HEK293T (cell line): ENCODE results near the gene LAIR2.

Experiments used
- CTCF ChIA-PET: fragments of 350-600 bp; formaldehyde crosslinking; extraction: SDS; loops from one replicate; lab custom pipeline; 2021; ENCODE audit warnings: antibody characterized with exemption, inconsistent platforms; lab: Yijun Ruan, JAX
- POLR2A ChIA-PET: fragments of 350-600 bp; formaldehyde crosslinking; extraction: SDS; loops from one replicate; lab custom pipeline; 2020; ENCODE audit warnings: antibody characterized with exemption, inconsistent platforms; lab: Yijun Ruan, JAX
- DNase-seq: peaks from one replicate; pipeline ENCODE4 v3.0.0; 2012; ENCODE audit warnings: mixed read lengths; ENCODE audit errors: extremely low spot score
- ARNT ChIP-seq: fragments of 450-650 bp; IDR thresholded peaks from 2 replicates; pipeline ENCODE4 v1.6.1; 2017; ENCODE audit warnings: mild to moderate bottlenecking
- BHLHE40 ChIP-seq: fragments of 450-650 bp; IDR thresholded peaks from 2 replicates; pipeline ENCODE4 v1.6.1; 2016; ENCODE audit warnings: mild to moderate bottlenecking, moderate library complexity, borderline replicate concordance
- CTBP1 ChIP-seq: fragments of 450-650 bp; IDR thresholded peaks from 2 replicates; pipeline ENCODE4 v1.6.1; 2016; ENCODE audit warnings: borderline replicate concordance
- ELF4 ChIP-seq: fragments of 450-650 bp; IDR thresholded peaks from 2 replicates; pipeline ENCODE4 v1.6.1; 2017; ENCODE audit warnings: antibody characterized with exemption
- FOXA1 ChIP-seq: fragments of 450-650 bp; IDR thresholded peaks from 2 replicates; pipeline ENCODE4 v1.6.1; 2016; ENCODE audit warnings: mild to moderate bottlenecking
- FOXK2 ChIP-seq: fragments of 450-650 bp; IDR thresholded peaks from 2 replicates; pipeline ENCODE4 v1.6.1; 2016; ENCODE audit warnings: mild to moderate bottlenecking
- HDGF ChIP-seq: fragments of 450-650 bp; IDR thresholded peaks from 2 replicates; pipeline ENCODE4 v1.6.1; 2017; ENCODE audit warnings: antibody characterized with exemption, borderline replicate concordance
- L3MBTL2 ChIP-seq: fragments of 450-650 bp; conservative IDR thresholded peaks from 2 replicates; pipeline ENCODE4 v1.6.1; 2016; ENCODE audit warnings: mild to moderate bottlenecking
- LEF1 ChIP-seq: fragments of 450-650 bp; IDR thresholded peaks from 2 replicates; pipeline ENCODE4 v1.6.1; 2017; ENCODE audit warnings: mild to moderate bottlenecking, borderline replicate concordance
- NFRKB ChIP-seq: fragments of 450-650 bp; IDR thresholded peaks from 2 replicates; pipeline ENCODE4 v1.6.1; 2016; ENCODE audit warnings: mild to moderate bottlenecking, moderate library complexity
- PKNOX1 ChIP-seq: fragments of 450-650 bp; IDR thresholded peaks from 2 replicates; pipeline ENCODE4 v1.6.1; 2016
- SP1 ChIP-seq: fragments of 450-650 bp; IDR thresholded peaks from 2 replicates; pipeline ENCODE4 v1.6.1; 2017
- SUZ12 ChIP-seq: fragments of 450-650 bp; IDR thresholded peaks from 2 replicates; pipeline ENCODE4 v1.6.1; 2016; ENCODE audit warnings: mild to moderate bottlenecking
- TARDBP ChIP-seq: fragments of 450-650 bp; IDR thresholded peaks from 2 replicates; pipeline ENCODE4 v1.6.1; 2016
- ZNF384 ChIP-seq: fragments of 450-650 bp; IDR thresholded peaks from 2 replicates; pipeline ENCODE4 v1.6.1; 2016

LAIR2 gene

DNA sequence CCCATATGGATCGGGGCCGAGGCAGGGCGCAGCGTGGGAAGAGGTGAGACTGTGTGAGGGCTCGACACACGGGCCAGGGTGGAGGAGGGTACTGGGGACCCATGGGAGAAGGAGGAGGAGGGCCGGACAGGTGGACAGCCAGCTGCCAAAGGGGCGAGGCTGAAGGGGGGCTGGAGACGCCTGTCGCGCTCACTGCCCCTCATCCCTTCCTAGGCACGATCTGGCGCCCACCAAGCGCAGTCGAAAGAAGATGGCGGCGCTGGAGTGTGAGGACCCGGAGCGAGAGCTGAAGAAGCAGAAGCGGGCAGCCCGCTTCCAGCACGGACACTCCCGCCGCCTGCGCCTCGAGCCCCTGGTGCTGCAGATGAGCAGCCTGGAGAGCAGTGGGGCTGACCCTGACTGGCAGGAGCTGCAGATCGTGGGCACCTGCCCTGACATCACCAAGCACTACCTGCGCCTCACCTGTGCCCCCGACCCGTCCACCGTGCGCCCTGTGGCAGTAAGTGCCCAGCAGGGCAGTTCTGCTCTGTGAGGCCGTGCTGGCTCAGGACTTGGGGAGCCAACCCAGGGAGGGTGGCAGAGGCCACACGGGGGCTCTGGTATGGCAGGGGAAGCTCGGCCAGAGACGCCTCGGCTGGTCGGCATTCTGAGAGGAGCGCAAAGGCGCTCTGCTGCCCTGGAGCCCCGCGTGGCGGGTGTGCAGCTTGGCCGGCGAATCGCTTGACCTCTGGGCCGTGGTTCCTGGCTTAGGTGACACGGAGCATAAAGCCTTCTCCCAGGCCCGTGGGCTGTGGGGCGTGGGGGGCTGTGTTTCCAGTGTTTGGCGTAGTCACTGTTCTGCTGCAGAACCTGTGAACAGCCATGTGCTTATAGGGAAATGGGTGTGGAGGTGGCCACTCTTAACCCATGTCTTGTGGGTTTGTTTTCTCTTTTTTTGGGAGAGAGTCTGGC, 45.9 kb upstream of the LAIR2 start:
- ChIA-PET CTCF (interaction anchor here (0.6 kb wide), 1 partner anchor 223 kb away, joined by 6 read pairs; no protein-coding TSS in a partner anchor), POLR2A (no interaction called here)
- no peak for DNase-seq
- TF ChIP-seq HDGF (no peak), PKNOX1 (no peak), ZNF384 (no peak), FOXA1 (no peak), NFRKB (no peak)

- no peak for DNase-seq
- POLR2A ChIA-PET = interaction anchor here (6.5 kb wide), 1 partner anchor 9 kb away, joined by 97 read pairs; the partner anchor contains the start of gene LENG8
- CTCF ChIA-PET = no interaction called here
- TF ChIP-seq ELF4 (no peak), SP1 (no peak), SUZ12 (no peak), FOXK2 (no peak), PKNOX1 (no peak)
Measured at GRCh38 chr19:54457773-54458647, 44.6 kb upstream of the LAIR2 start.

DNA sequence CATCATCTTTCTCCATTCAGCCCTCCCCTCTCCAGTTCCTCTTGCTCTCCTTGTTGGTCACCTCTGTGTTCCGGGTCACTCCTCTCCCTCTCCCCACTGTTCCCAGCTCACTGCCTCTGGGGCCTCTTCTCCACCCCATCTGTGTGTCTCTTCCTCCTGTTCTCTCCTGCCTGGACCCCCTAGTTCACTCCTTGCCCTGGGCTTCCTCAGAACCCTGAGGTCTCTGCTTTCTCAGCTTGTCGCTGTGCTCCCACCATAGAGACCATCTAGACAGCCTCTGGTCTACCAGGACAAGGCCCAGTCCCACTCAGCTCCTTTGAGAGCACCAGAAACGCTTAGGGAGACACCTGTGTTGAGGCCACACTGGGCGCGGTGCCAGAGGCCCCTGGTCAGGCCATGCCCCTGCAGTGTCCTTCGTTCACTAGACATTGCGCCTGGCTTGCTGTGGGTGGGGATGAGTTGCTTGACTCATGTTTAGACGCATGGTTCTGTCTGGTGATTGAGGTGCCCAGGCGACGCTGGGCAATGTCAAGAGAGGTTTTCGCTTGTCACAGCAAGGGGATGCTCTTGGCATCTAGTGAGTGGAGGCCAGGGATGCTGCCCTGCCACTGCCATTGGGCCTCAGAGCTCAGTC, 43.9 kb upstream of the LAIR2 start:
- no peak for DNase-seq
- CTCF ChIA-PET = no interaction called here
- TF ChIP-seq ARNT (no peak), LEF1 (no peak), TARDBP (no peak)
- POLR2A ChIA-PET = interaction anchor here (6.5 kb wide), 1 partner anchor 10 kb away, joined by 97 read pairs; the partner anchor contains the start of gene LENG8

DNA sequence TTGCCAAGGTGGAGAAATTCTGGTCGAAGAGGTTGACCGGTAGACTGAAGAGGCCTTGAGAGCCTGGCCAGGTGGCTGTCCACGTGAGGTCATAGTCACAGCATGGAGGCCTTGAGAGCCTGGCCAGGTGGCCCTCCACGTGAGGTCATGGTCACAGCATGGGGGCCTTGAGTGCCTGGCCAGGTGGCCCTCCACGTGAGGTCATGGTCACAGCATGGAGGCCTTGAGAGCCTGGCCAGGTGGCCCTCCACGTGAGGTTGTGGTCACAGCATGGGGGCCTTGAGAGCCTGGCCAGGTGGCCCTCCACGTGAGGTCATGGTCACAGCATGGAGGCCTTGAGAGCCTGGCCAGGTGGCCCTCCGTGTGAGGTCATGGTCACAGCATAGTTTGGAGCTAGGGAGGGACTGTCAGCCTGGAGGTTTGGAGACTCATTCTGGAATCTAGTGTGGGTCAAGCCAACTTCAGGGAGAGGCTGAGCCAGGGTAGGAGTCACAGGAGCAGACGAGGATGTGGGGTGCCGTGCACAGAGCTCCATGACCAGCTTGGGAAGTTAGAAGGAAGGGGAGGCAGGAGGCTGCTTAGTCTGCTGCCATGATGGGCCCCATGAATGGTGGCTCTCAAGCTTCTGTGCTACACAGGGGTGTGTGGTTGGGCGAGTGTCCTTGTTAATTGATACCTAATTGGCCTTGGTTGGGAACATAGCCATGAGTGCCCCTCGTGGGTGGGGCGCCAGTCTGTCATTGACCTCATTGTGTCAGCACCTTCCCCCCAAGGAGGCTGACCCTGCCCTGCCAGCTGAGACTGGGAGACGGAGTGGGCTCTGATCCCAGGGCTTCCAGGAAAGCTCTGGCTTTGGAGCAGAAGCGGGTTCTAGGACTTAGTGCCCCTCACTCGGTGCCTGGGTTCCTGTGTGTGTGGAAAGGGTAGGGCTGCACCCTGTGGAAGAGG, 43.1 kb upstream of the LAIR2 start:
- CTCF ChIA-PET = interaction anchor here (0.7 kb wide), 1 partner anchor 414 kb away, joined by 5 read pairs; the partner anchor contains the start of gene FCAR
- no peak for DNase-seq
- POLR2A ChIA-PET = interaction anchor here (6.5 kb wide), 1 partner anchor 11 kb away, joined by 97 read pairs; the partner anchor contains the start of gene LENG8
- TF ChIP-seq ZNF384 (no peak), FOXK2 (no peak), TARDBP (no peak), SP1 (no peak), BHLHE40 (no peak), CTBP1 (no peak)

- TF ChIP-seq ZNF384 (no peak), PKNOX1 (no peak), L3MBTL2 (no peak), BHLHE40 (no peak), FOXA1 (no peak), ARNT (no peak), NFRKB (no peak), TARDBP (no peak), SP1 (no peak), SUZ12 (no peak), HDGF (no peak), LEF1 (no peak)
- ChIA-PET POLR2A (interaction anchor here (6.5 kb wide), 1 partner anchor 12 kb away, joined by 97 read pairs; the partner anchor contains the start of gene LENG8), CTCF (no interaction called here)
- DNase-seq = no peak
Measured at GRCh38 chr19:54460230-54461005, 42.2 kb upstream of the LAIR2 start.
